Heart right ventricle (tissue), 16 donors: Measurements from ENCODE around the gene ARG2. TPM values are rescaled to one million over a fixed set of nuclear protein-coding genes. Genes with fewer than 3 reads are reported as not detected.

Source experiments
- ATAC-seq, 8 donors: fragments of 200-7000 bp; cut with Tn5 transposase; one replicate each; pipeline ENCODE4 v1.9.1; 2020; ENCODE audit warnings: mild to moderate bottlenecking in 8 of 8, moderate library complexity in 8 of 8, moderate number of reproducible peaks in 1 of 8
- DNase-seq, 2 donors: peaks; one replicate each; pipeline ENCODE4 v3.0.0-alpha.2; 2020
- H3K27ac ChIP-seq, 10 donors: fragments of 200-600 bp; sonication (generic) in 2 of 10; one replicate each; pipeline versions ENCODE4 v1.5.0 to v1.8.0; 2020 to 2022; ENCODE audit warnings: mild to moderate bottlenecking in 3 of 10
- H3K27me3 ChIP-seq, 7 donors: fragments of 200-600 bp; one replicate each; pipeline ENCODE4 v1.8.0; 2021 to 2022; ENCODE audit warnings: mild to moderate bottlenecking in 2 of 7
- H3K36me3 ChIP-seq, 9 donors: fragments of 200-600 bp; sonication (generic) in 1 of 9; one replicate each; pipeline versions ENCODE4 v1.5.0 to v1.8.0; 2020 to 2022; ENCODE audit warnings: mild to moderate bottlenecking in 2 of 9
- H3K4me1 ChIP-seq, 9 donors: fragments of 200-600 bp; sonication (generic) in 1 of 9; one replicate each; pipeline versions ENCODE4 v1.5.0 to v1.8.0; 2020 to 2022; ENCODE audit warnings: mild to moderate bottlenecking in 4 of 9
- H3K4me3 ChIP-seq, 10 donors: fragments of 200-600 bp; sonication (generic) in 2 of 10; one replicate each; pipeline versions ENCODE4 v1.5.0 to v1.8.0; 2020 to 2022; ENCODE audit warnings: mild to moderate bottlenecking in 7 of 10, moderate library complexity in 2 of 10
- H3K9me3 ChIP-seq, 11 donors: fragments of 200-600 bp in 10 of 11; sonication (generic) in 2 of 11; one replicate each; pipeline versions ENCODE4 v1.5.0 to v1.8.0; 2013 to 2022; ENCODE audit warnings: mild to moderate bottlenecking in 2 of 11, control low read depth in 1 of 11, moderate library complexity in 1 of 11
- WGBS, 2 donors: extraction: QIAGEN DNeasy Blood & Tissue Kit; methylation state at CpG; one replicate each; pipeline ENCODE4 v1.1.7; 2013; ENCODE audit warnings: inconsistent platforms in 1 of 2; 5-methylcytosine and 5-hydroxymethylcytosine counted together
- intact Hi-C, 10 donors: fragments of 100-400 bp; cut with DNase I; formaldehyde crosslinking; loops; one replicate each; pipeline versions ENCODE4 v1.11.1 to v1.14.2; 2022
- polyA plus RNA-seq, 2 donors: library from polyadenylated mRNA; stranded (reverse); fragments of 200-250 nt; gene quantifications; one replicate each; pipeline ENCODE4 v1.2.3, GENCODE V29; 2013
- total RNA-seq, 10 donors: library from RNA; stranded (reverse); fragmentation: NEBNext Ultra II Directional in 3 of 10; extraction: Animal tissue kit (Norgen Biotek cat#: 25700) in 3 of 10; gene quantifications; one replicate each; pipeline versions ENCODE4 v1.2.1 to v1.2.4, GENCODE V29; 2021 to 2023
- TF ChIP-seq, protein P1 (sequence below), 9 donors: fragments of 200-600 bp; sonication (generic) in 2 of 9; IDR thresholded peaks; one replicate each; pipeline versions ENCODE4 v1.5.0 to v1.8.0; 2021 to 2022; ENCODE audit warnings: antibody characterized with exemption in 9 of 9, mild to moderate bottlenecking in 5 of 9, moderate library complexity in 1 of 9
- donor health status: Arrhythmogenic right ventricular cardiomyopathy.
- donor health status: ischemic (EF 13 %, LVEDD 7.1; RV severe dilation, severe dysfunction).
- donor health status: healthy with polysubstance abuse.
- donor health status: DM: no; HTN: yes; CAD: no.
- donor health status: DM: no; HTN: no; CAD: no.
- donor health status: ischemic (EF 25% LVEDD 6.9; RV normal size, moderate dysfunction).
- donor health status: ischemic (EF 25% LVEDD 5.7; RV mildly dilated, moderate dysfunction).
- donor health status: healthy.
- donor health status: DM: yes; HTN: yes; CAD: no.
- donor health status: Ischemic cardiomyopathy.
- donor health status: ischemic (EF 35%, LVEDD 5.7; RV mildly dilated, moderate dysfunction).
- donor health status: nonischemic (EF 11% LVEDD 7.7; RV severe dilation, severe dysfunction).
- donor health status: DM: yes; HTN: yes; CAD: no.
- donor health status: PGD.
- donor health status: ischemic (EF 29% LVEDD 5.4; RV normal size, mild dysfunction).
- donor health status: nonischemic (EF 23%, LVEDD 6.1; RV moderate dilation, normal function).

ARG2 gene
- total and polyA plus RNA-seq, 12 donors = 0.22 to 42.4 (median 1.5) TPM

DNA sequence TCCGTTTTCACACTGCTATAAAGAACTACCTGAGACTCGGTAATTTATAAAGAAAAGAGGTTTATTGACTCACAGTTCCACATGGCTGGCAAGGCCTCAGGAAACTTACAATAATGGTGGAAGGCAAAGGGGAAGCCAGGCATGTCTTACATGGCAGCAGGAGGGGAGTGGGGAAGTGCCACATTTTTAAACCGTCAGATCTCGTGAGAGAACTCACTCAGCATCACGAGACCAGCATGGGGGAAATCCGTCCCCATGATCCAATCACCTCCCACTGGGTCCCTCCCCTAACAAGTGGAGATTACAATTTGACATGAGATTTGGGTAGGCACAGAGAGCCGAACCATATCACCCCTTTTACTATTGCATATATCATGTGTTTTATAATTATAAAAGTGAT, 17.6 kb upstream of the ARG2 start:
- DNase-seq (no peak), ATAC-seq (no peak)
- Histone ChIP-seq H3K9me3 (no peaks in the 10 kb centered on the region), H3K27ac (no peak overlapping the region), H3K27me3 (peaks cover 0 to 8% (median 0%) of the 10 kb centered on the region in 7 donors), H3K4me3 (no peak overlapping the region), H3K36me3 (no peaks in the 10 kb centered on the region), H3K4me1 (peaks cover 0 to 23% (median 10%) of the 10 kb centered on the region in 9 donors)
- intact Hi-C loops = loop anchor here in 1 of 10 donors (5.0 kb wide), 1 partner anchor 70 kb away; the partner anchor contains the start of gene VTI1B
- TF ChIP-seq, protein P1, sequence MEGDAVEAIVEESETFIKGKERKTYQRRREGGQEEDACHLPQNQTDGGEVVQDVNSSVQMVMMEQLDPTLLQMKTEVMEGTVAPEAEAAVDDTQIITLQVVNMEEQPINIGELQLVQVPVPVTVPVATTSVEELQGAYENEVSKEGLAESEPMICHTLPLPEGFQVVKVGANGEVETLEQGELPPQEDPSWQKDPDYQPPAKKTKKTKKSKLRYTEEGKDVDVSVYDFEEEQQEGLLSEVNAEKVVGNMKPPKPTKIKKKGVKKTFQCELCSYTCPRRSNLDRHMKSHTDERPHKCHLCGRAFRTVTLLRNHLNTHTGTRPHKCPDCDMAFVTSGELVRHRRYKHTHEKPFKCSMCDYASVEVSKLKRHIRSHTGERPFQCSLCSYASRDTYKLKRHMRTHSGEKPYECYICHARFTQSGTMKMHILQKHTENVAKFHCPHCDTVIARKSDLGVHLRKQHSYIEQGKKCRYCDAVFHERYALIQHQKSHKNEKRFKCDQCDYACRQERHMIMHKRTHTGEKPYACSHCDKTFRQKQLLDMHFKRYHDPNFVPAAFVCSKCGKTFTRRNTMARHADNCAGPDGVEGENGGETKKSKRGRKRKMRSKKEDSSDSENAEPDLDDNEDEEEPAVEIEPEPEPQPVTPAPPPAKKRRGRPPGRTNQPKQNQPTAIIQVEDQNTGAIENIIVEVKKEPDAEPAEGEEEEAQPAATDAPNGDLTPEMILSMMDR (IDR thresholded peaks at IDR 0.05) = no peak
- WGBS, 2 donors = 51 to 61% methylated on average over 7 of the region's 7 CpGs

DNA sequence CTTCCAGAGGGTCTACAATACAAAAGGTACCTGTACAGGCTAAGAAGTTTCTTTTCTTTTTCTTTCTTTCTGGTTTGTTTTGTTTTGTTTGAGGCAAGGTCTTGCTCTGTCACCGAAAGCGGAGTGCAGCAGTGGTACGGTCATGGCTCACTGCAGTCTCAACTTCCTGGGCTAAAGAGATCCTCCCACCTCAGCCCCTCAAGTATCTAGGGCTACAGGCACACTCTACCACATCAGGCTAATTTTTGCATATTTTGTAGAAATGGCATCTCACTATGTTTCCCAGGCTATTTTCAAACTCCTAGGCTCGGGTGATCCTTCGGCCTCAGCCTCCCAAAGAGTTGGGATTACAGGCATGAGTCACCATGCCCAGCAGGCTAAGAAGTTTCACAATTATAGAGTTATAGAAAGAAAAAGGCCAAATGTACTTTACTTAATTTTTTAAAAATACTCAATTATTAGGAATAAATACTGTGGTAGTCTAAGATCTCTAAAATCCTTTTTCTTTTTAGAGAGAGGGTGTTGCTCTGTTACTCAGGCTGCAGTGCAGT, 16.6 kb upstream of the ARG2 start:
- Histone ChIP-seq H3K4me1 (peaks cover 0 to 22% (median 10%) of the 10 kb centered on the region in 9 donors), H3K27ac (no peak overlapping the region), H3K9me3 (no peaks in the 10 kb centered on the region), H3K36me3 (no peaks in the 10 kb centered on the region), H3K27me3 (peaks cover 0 to 8% (median 0%) of the 10 kb centered on the region in 7 donors), H3K4me3 (no peak overlapping the region)
- 65 to 72% methylated on average over 5 of the region's 5 CpGs for WGBS, 2 donors
- ATAC-seq = no peak
- TF ChIP-seq, protein P1 (IDR thresholded peaks at IDR 0.05) = no peak
- no peak for DNase-seq
- intact Hi-C loops = loop anchor here in 1 of 10 donors (5.0 kb wide), 1 partner anchor 69 kb away; the partner anchor contains the start of gene VTI1B

DNA sequence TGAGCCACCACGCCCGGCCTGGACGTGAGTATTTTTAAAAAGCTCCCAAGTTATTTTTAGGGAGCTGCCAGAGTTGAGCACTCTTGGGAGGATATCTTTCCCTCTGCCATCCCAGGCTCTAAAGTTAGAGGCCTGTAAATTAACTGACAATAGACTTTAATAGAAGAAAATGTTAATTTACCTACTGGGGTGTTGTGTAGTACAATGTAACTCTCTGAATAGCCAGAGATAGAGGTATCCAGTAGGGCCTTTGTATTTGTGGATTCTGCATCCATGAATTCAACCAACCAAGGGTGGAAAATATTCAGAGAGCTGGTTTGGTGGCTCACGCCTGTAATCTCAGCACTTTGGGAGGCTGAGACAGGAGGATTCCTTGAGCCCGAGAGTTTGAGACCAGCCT, 12.1 kb upstream of the ARG2 start:
- Histone ChIP-seq H3K36me3 (no peaks in the 10 kb centered on the region), H3K9me3 (no peaks in the 10 kb centered on the region), H3K27me3 (peaks cover 0 to 15% (median 0%) of the 10 kb centered on the region in 7 donors), H3K4me1 (no peaks in the 10 kb centered on the region), H3K4me3 (no peak overlapping the region), H3K27ac (no peak overlapping the region)
- DNase-seq = no peak
- TF ChIP-seq, protein P1 (IDR thresholded peaks at IDR 0.05) = no peak
- intact Hi-C loops = no loop called here
- no peak for ATAC-seq
- WGBS, 2 donors = 78 to 79% methylated on average over 5 of the region's 5 CpGs

DNA sequence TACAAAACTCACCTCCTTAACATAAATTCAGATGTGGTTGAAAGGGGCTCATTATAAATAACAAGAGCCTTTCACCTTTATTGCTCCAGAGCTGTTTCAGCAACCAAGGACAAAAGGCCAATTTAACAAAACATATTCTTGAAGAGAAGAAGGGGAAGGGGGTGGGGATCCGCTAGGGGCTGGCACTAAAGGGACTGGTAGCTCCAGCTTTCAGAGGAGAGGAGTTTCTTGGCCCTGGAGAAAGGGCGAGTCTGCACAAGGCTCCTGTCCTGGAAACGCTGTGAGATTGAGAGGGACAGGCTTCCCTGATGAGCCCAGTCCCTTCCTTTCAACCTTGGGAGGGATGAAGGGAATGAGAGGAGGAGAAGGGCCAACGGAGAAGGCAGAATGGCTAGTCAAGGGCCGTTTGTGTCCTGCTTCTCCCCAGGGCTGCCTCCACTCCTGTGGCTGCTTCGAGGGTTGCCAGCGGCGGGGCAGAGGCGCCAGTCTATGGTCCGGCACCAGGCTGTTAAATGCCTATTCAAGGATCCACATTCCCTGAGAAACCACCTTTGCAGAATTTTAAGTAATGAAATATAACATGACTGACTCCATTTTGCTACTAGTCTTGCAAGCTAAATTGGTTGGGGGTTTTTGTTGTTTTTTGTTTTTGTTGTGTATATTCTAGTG, 9.9 kb upstream of the ARG2 start:
- H3K27me3 ChIP-seq = peaks cover 0 to 15% (median 0%) of the 10 kb centered on the region in 7 donors
- H3K27ac ChIP-seq = no peak overlapping the region
- TF ChIP-seq, protein P1 (IDR thresholded peaks at IDR 0.05) = no peak
- DNase-seq (no peak), ATAC-seq (no peak)
- no peaks in the 10 kb centered on the region for H3K9me3 ChIP-seq
- no peaks in the 10 kb centered on the region for H3K36me3 ChIP-seq
- H3K4me3 ChIP-seq = no peak overlapping the region
- H3K4me1 ChIP-seq = no peaks in the 10 kb centered on the region
- 78 to 82% methylated on average over 10 of the region's 10 CpGs for whole genome bisulfite sequencing, 2 donors
- intact Hi-C loops = loop anchor here in 2 of 10 donors (5.0 to 10.0 kb wide), 2 partner anchors 58 to 95 kb away; partner anchors contain the start of gene RDH12 (in 1 of the 2)
